ENCODE results near the gene SGSH.
A peak's percentile ranks its signal among the peaks of the same experiment; 100 is the strongest.
"Not testable (repeated sequence)": the region's sequence is repeated elsewhere in the genome, so short reads cannot be mapped to it uniquely, and the experiment has no call there.

The SGSH gene

DNA sequence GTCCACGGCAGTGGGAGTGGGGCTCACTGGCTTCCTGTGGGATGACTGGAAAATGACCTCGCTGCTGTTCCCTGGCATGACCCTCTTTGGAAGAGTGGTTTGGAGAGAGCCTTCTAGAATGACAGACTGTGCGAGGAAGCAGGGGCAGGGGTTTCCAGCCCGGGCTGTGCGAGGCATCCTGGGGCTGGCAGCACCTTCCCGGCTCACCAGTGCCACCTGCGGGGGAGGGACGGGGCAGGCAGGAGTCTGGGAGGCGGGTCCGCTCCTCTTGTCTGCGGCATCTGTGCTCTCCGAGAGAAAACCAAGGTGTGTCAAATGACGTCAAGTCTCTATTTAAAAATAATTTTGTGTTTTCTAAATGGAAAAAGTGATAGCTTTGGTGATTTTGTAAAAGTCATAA, 32.7 kb upstream of the SGSH start:
- peak; percentile 82 for DNase-seq

DNA sequence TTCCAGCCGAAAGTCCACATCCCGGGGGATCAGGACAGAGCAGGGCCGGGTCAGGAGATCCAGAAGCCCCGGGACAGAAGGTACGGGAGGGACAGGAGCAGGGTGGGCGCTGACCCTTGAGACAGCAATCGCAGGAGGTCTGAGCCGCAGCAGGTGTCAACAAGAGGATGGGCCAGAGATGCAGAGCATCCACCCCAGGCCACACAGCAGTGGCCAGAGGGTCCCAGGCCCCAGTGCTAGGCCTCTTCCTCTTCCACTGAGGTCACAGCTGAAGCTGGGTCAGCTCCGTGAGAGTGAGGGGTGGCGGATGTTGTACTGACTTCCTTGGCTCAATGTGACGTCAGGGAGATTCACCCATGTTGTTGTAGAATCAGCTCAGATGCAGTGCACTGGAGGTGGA, 31.8 kb upstream of the SGSH start:
- DNase-seq: no peak

- DNase-seq: no peak
Measured at GRCh38 chr17:80248894-80249710, 29.0 kb upstream of the SGSH start.

- DNase-seq: no peak
Measured at GRCh38 chr17:80248001-80248893, 28.1 kb upstream of the SGSH start.

GRCh38 chr17:80247561-80247960, 27.4 kb upstream of the SGSH start:
- DNase-seq: no peak

DNA sequence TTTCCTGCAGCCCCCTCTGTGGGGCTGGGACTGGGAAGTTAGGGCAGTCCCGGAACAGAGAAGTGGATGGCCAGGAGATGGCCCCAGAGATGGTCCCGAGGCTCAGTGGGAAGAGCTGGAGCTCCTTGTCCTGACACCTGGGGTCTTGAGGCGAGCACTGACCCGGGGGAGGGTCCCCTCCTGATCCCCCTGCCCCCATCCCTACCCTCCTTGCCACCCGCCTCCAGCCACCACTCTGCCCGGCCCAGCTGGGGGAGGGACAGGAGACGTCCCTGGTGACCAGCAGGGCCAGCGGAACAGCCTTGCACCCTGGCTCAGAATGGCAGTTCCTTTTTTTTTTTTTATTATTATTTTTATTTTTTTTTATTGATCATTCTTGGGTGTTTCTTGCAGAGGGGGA, 26.6 kb upstream of the SGSH start:
- DNase-seq: no peak

DNA sequence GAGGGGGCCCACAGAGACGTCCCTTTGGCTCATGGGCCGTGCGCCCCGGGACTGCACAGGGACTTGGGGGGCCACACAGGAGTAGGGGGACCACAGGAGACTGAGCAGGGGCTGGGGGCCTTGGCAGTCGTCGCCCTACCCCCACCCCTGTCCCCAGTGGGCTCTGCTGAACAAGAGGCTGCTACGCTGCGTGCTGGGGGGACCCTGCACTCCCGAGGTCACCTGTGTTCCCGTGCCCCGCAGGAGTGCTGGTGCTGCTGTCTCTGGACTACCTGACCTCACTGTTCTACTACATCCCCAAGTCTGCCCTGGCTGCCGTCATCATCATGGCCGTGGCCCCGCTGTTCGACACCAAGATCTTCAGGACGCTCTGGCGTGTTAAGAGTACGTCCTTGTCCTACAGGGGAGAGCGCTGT, 26.1 kb upstream of the SGSH start:
- DNase-seq: no peak

- no peak for DNase-seq
Measured at GRCh38 chr17:80245566-80246265, 25.6 kb upstream of the SGSH start.

DNA sequence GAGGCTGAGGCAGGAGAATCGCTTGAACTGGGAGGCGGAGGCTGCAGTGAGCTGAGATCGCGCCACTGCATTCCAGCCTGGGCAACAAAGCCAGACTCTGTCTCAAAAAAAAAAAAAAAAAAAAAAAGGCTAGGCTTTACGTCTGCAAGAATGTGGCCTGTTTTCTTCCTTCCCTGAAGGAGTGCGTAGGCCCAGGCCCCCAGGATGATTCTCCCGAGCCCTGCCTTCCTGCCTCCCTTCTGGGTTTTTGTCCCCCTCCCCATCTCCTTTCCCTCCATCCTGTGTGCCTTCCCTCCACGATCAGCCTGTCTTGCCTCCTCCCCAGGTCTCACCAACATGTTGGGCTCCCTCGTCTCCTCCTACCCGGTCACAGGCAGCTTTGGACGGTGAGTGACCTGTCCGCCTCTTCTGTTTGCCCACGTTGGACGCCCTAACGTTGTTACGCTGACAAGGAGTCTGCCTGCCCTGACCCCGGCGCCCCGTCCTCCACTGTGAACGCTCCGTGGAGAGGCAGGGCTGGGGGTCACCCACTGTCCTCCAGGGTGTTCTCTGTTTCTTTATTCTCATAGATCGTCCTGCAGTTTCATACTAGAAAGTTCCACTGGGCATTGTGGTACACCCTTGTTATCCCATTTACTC, 24.9 kb upstream of the SGSH start:
- DNase-seq: no peak

GRCh38 chr17:80244448-80244847, 24.3 kb upstream of the SGSH start:
- DNase-seq: not testable (repeated sequence)

DNA sequence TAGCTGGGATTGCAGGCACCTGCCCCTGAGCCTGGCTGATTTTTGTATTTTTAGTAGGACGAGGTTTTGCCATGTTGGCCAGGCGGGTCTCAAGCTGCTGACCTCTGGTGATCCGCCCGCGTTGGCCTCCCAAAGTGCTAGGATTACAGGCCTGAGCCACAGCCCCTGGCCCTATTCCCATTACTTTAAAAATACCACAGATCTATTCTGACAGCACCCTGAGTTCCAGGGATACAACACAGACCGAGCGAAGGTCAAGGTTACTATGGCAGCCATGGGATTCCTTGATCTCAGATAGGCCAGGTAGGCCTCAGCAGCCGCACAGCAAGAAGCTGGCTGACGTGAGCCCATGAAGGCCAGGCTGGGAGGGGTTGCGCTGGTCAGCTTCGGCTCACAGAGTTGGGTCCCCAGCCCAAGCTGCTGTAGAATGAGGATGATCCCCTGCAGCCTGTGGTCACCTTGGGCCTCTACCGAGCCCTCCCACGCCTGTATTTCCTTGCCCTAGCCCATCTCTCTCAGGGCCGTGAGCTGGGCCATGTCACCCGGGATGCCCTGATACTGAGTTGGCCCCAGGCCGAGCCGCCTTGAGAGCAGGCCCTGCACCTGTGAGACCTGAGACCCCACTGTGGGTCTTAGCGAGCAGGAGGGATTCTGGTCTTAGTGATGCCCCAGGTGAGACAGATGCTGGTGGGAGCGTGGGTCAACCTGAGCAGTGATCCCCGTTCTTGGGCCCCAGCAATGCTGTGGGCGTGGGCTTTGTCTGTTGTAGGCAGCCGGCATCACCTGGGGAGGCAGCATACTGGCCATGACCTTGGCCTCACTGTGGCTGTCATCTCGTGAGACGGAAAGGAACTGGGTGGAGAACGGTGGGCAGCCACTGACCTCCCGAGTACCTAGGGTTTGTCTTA, 23.6 kb upstream of the SGSH start:
- no peak for DNase-seq

GRCh38 chr17:80242505-80242904, 22.4 kb upstream of the SGSH start:
- DNase-seq: no peak

GRCh38 chr17:80237386-80237785, 17.3 kb upstream of the SGSH start:
- DNase-seq: no peak

GRCh38 chr17:80236911-80237310, 16.8 kb upstream of the SGSH start:
- no peak for DNase-seq

DNA sequence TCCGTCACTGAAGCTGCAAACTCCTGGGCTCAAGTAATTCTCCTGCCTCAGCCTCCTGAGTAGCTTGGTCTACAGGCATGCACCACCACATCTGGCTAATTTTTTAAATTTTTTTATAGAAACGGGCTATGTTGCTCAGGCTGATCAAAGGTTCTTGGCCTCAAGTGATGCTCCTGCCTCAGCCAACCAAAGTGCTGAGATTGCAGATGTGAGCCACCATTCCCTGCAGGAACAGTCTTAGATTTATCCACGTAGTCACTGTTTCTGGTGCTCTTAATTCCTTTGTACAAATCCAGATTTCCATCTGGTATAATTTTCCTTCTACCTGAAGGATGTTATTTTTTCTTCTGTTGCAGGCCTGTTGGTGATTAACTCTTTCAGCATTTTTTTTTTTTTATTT, 13.1 kb upstream of the SGSH start:
- no peak for DNase-seq

- no peak for DNase-seq
Measured at GRCh38 chr17:80232438-80232837, 12.3 kb upstream of the SGSH start.

DNA sequence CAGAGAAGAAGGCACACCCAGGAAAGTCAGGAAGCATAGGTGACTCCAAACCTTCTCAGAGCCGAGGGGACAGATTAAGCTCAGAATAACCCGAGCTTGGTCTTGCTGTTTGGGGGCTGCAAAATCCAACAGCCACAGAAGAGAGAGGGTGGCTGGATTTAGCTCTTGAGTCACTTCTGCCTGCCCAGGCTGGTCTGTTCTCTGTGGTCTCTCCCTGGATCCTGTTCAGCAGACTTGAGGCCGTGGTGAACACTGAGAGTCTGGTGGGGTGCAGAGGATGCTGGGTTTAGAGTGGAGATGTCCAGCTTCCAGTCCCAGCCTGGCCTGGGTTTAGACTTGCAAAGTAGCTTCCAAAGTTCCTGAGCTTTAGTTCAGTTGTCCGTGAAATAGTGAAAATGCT, 8.9 kb upstream of the SGSH start:
- no peak for DNase-seq

DNA sequence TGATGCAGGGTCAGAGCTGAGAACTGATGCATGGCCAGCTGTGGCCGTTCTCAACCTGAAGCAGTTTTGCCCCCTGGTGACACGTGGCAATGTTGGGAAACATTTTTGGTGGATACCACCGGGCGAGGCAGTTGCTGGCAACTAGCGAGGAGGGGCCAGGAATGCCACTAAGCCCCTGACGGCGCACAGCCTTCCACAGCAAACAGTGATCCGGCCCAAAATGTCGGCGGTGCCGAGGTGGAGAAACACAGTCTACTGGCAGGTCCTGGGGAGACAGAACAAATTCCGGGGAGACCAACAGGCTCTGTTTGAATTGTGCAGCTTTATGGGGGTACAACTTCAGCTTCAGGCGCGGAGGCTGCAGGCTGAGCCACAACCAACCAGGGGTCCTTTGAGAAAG, 8.3 kb upstream of the SGSH start:
- no peak for DNase-seq

DNA sequence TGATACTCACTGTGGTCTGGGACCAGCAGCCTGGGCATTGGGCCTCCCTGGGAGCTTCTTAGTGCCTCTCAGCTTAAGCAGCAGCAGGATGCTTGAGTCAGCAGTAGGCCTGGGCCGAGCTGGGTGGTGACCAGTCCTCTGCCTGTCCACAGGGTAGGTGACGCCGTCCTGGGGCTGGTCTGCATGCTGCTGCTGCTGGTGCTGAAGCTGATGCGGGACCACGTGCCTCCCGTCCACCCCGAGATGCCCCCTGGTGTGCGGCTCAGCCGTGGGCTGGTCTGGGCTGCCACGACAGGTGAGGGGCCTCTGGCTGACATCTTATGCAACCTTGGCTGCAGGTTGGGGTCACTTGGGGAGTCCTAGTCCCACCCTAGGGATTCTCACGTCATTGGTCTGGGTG, 7.5 kb upstream of the SGSH start:
- no peak for DNase-seq

- DNase-seq: no peak
Measured at GRCh38 chr17:80227156-80227555, 7.0 kb upstream of the SGSH start.

DNA sequence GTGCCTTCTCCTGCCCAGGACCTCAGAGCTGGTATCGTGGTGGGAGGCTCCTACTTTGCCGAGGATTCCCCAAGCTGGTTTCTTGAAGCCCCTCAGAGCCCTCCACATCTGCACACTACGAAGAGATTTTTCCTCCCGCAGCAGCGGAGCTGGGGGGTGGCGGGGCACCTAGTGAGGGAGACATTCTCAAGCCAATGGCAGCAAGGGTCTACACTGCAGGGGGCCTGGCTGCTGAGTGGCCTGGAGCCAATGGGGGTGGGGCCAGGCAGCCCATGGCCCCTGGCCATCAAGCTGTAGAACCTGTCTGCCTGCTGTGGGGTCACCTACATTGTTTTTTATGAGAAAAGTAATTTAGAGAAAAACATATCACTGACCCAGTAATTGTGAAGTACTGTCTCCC, 5.1 kb upstream of the SGSH start:
- no peak for DNase-seq

DNA sequence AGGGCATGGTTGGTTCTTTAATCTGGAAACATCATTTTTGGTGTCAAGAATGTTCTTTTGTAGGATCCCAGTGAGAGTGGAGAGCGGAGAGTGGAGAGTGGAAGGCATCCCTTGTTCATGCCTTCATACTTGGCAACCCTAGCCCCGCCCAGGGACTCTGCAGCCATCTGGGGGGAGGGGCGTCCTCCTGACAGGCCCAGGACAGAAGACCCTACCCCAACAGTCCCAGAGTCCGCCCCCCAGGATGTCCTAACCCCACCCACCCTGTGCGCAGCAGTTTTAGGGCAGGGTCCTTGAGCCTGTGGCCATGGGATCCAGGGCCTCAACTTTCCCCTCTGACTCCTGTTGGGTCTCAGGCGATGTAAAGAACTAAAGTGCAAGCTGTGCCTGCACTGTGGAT, 4.5 kb upstream of the SGSH start:
- no peak for DNase-seq
